SH-SY5Y (cell line): Measurements from ENCODE around the gene FRMD4A.

Source experiments
- GATA2 ChIP-seq: IDR thresholded peaks from 2 replicates; pipeline ENCODE4 v1.6.1; 2011; ENCODE audit warnings: mild to moderate bottlenecking, low read depth, low read length
- GATA3 ChIP-seq: IDR thresholded peaks from 2 replicates; pipeline ENCODE4 v1.6.1; 2011; ENCODE audit warnings: low read depth, mild to moderate bottlenecking, low read length, moderate library complexity

GRCh38 chr10:13847201-13847631 lies 483.5 kb downstream of the FRMD4A start:
- TF ChIP-seq GATA2 (peak; percentile 85), GATA3 (peak; percentile 40)
